GM18858 (cell line): Measurements from ENCODE around the gene FHOD3.

Experiments used
- ATAC-seq: cut with Tn5 transposase; IDR thresholded peaks from one replicate; pipeline ENCODE4 v1.9.1; 2021; ENCODE audit not compliant: unreplicated experiment

The FHOD3 gene

GRCh38 chr18:36649205-36649604 lies 351.7 kb downstream of the FHOD3 start:
- ATAC-seq: no peak

GRCh38 chr18:36650266-36650665 lies 352.8 kb downstream of the FHOD3 start:
- no peak for ATAC-seq

DNA sequence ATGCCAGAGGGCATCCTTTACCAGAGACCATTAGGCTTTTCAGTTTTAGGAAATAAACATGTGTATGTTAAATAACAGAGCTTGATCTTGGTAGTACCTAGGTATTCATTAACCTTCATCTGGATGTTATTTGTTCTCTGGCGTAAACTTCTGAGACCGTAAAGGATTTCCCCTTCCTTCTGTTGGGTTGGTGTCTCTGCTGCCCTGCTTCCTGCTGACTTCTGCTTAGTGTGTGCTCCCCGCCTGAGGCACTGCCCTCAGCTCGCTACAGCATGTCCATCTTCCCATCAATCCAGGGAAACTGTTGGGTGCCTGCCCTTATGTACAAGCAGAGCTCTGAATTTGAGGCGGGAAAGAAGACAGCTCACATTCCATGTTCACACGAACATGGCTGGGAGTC lies 353.4 kb downstream of the FHOD3 start:
- ATAC-seq: no peak

DNA sequence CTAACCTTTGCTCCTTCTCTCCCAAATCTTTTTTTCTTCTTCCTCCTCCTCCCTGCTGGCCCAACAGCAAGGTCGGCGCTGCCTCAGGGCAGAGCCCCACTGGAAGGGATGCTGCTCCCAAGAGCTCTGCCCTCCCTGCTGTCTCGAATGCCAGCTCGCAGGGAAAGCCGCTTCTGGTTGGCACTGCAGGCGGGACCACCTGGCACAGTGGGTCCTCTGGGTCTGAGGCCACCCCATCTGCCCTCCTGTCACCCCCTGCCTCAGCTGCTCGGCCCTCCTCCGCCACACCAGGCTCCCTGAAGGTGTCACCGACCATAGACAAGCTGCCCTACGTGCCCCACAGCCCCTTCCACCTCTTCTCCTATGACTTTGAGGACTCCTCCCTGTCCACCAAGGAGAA lies 355.0 kb downstream of the FHOD3 start:
- ATAC-seq: no peak

GRCh38 chr18:36653141-36653869 lies 355.8 kb downstream of the FHOD3 start:
- ATAC-seq: no peak

DNA sequence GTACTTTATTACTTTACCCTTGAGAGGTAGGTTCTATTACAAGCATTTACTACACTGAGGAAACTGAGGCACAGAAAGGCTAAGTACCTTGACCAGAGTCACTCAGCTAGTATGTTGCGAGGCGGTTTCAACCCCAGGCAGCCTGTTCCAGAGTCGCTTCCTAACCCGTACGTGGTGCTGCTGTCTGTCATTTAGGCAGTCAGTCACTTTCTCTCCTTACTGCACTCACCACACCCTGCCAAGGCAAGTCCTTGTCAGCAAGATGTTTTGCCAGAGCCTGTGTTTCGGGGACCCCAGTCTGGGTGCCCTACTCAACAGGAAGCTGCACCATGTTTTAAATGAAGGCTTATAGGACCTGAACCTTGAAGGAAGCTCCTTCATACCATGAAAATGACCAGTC lies 356.4 kb downstream of the FHOD3 start:
- no peak for ATAC-seq

DNA sequence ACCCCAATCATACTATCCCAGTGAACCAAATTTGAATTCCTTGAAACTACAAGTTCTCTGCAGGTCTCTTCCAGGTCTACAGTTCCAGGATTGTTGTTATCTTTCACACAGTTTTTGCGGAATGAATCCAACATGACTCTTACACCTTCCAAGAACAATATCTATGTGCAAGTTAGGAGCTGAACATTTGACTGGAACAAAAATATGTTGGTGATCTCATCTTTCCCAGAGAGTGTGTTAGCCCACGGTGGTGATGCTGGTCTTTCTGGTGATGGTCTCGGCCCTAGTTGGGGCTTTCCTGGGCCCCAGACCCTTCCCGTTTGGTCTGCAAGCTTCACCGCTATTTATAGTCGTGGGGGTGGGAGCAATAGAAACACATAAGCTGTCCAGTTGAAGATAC lies 357.6 kb downstream of the FHOD3 start:
- ATAC-seq: no peak

DNA sequence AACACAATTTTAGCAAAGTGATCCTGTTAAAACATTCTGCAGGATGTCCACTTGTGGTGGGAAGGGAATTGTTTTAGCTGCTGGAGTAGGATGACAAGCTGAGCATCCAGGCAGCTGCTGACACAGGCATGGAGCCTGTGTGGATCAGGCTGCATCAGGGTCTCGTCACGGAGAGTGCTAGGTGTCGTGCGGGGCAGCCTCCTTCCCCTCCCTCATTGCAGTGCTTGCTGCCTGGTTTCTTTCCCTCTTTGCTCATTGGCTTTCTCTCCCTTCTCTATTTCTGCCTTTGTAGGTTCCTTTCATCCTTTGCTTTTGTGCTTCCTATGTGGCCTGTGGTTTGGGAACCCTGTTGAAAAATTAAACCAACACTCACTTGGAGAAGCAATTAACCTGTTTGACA lies 358.4 kb downstream of the FHOD3 start:
- no peak for ATAC-seq

GRCh38 chr18:36658611-36659010 lies 361.1 kb downstream of the FHOD3 start:
- ATAC-seq: no peak

DNA sequence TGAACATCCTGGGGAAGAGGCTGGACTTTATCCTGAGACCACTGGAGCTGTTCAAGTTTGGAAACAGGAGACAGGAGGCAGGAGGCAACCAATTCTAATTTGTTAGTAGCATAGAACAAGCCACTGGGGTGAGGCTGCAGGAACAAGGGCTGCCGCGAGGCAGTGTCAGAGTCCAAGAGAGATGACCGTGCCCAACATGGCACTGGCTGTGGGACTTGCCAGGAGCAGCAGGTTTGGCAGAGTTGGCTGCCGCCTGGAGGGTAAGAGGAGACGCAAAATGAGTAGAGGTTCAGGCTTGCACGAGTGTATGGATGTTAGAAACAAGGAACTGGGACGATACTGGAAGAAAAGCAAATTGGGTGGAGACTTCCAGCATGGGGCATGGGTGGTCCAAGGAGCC lies 362.8 kb downstream of the FHOD3 start:
- ATAC-seq: no peak

GRCh38 chr18:36661999-36662398 lies 364.5 kb downstream of the FHOD3 start:
- no peak for ATAC-seq

DNA sequence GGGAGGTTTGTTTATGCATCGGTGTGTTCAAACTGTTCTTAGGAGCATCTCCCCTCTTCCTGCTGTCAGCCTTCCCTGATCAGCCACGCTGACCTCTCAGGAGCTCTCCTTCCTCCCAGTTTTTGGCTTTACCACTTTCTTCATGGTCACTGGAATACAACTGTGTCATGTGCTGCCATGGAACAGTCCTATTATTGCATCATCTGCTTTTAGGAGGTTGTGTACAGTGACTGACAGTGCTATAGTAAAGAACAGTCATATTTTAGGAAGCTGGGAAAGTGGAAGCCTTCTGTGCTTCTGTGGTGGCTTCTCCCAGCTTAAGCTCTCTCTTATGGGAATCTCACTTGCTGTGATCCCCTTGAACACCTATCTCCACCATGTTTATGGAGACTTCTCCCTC lies 365.8 kb downstream of the FHOD3 start:
- ATAC-seq: no peak

- ATAC-seq: no peak
These were observed 368.4 kb downstream of the FHOD3 start for GRCh38 chr18:36665952-36666351.

- no peak for ATAC-seq
These were observed 370.3 kb downstream of the FHOD3 start for GRCh38 chr18:36667811-36668210.

DNA sequence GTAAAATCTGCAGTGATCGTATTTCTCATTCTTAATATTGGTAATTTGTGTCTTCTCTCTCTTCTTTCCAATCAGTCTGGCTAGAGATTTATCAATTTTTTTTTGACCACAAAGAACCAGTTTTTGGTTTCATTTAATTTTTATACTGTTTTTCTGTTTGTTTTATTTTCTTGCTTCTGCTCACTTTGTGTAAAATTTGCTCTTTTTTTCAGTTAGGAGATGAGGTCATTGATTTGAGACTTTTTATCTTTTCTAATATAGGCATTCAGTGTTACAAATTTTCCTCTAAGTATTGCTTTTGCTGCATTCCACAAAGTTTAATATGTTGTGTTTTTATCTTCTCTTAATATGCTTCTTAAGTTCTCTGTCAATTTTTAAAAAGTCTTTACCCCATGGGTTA lies 370.8 kb downstream of the FHOD3 start:
- no peak for ATAC-seq

- peak; percentile 82 for ATAC-seq
These were observed 375.2 kb downstream of the FHOD3 start for GRCh38 chr18:36672437-36673344.

DNA sequence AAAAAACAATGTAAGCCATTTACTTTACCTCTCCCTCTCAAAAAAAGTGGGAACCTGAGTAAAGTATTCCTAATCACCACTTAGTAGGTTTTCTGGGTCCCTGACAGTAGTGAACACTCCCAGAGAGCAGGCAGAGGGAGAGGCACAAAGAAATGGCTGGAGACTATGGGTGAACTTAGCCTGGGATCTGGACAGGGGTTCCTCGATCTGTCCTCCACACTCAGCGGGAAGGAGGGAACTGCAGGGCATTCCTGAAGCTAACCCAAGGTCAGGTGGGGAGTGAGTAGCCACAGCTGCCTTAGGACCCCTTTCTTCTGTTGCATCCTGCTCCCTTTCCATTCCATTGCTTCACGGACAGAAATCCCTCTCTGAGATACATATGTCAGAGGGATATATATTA lies 375.9 kb downstream of the FHOD3 start:
- ATAC-seq: no peak

- ATAC-seq: no peak
These were observed 377.6 kb downstream of the FHOD3 start for GRCh38 chr18:36675076-36675475.

GRCh38 chr18:36675542-36675941 lies 378.0 kb downstream of the FHOD3 start:
- no peak for ATAC-seq

- ATAC-seq: no peak
These were observed 379.1 kb downstream of the FHOD3 start for GRCh38 chr18:36676629-36677028.

DNA sequence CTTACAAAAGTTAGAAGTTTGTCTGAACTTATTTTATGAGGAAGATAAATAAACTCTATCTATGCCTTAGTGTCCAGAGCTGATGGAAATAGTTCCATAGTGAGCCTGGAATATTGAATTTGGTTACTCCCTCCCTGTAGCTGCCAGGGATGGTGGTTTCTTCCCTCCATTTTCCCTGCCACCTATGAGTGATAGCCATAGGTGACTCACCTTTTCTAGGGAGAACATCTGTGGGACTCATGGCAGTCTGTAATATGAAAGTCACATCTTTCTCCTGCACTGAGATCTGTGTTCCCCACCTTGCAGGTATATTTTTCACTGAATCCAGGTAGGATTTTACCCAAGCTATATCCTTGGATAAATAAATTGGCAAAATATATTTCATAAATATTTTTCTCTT lies 382.5 kb downstream of the FHOD3 start:
- ATAC-seq: no peak

GRCh38 chr18:36685580-36685979 lies 388.1 kb downstream of the FHOD3 start:
- ATAC-seq: no peak
